GM19239 (cell line): ENCODE results near the gene FYTTD1.

Experiments used
- DNase-seq: peaks from one replicate; pipeline ENCODE4 v3.0.0; 2011; ENCODE audit warnings: low spot score; ENCODE audit not compliant: insufficient read length
- FAIRE-seq: peaks from 2 replicates; lab custom pipeline; 2011; peaks lifted over from hg19 to GRCh38; lab: Jason Lieb, UNC

The FYTTD1 gene

GRCh38 chr3:197790033-197790432 lies 40.4 kb downstream of the FYTTD1 start:
- DNase-seq = no peak
- FAIRE-seq = peak; percentile 73

GRCh38 chr3:197791113-197791891 lies 41.6 kb downstream of the FYTTD1 start, which contains the start of gene LRCH3:
Gene LRCH3 (plus strand): TSS chr3:197791254. CDS start chr3:197791279, 25 bp downstream.
- FAIRE-seq (peak; percentile 39), DNase-seq (peak; percentile 61)

- DNase-seq (no peak), FAIRE-seq (peak; percentile 84)
Observed at GRCh38 chr3:197791892-197792647, 42.4 kb downstream of the FYTTD1 start.

- no peak for DNase-seq
- peak; percentile 71 for FAIRE-seq
Observed at GRCh38 chr3:197793247-197793646, 43.6 kb downstream of the FYTTD1 start.

GRCh38 chr3:197794115-197794514 lies 44.4 kb downstream of the FYTTD1 start:
- FAIRE-seq (no peak), DNase-seq (no peak)

- no peak for FAIRE-seq
Observed at GRCh38 chr3:197795200-197795599, 45.5 kb downstream of the FYTTD1 start.

GRCh38 chr3:197796087-197796486 lies 46.4 kb downstream of the FYTTD1 start:
- DNase-seq (no peak), FAIRE-seq (no peak)

More at GRCh38 chr3:197795200-197795599, 45.5 kb downstream of the FYTTD1 start:
- DNase-seq = no peak

GRCh38 chr3:197798863-197799262 lies 49.2 kb downstream of the FYTTD1 start:
- FAIRE-seq = peak; percentile 73
- no peak for DNase-seq

GRCh38 chr3:197800379-197800778 lies 50.7 kb downstream of the FYTTD1 start:
- FAIRE-seq (no peak), DNase-seq (no peak)

GRCh38 chr3:197801891-197802778 lies 52.5 kb downstream of the FYTTD1 start:
- DNase-seq (no peak), FAIRE-seq (peak; percentile 86)

GRCh38 chr3:197802779-197803459 lies 53.2 kb downstream of the FYTTD1 start:
- DNase-seq (no peak), FAIRE-seq (peak; percentile 45)

GRCh38 chr3:197804511-197804910 lies 54.8 kb downstream of the FYTTD1 start:
- FAIRE-seq (no peak), DNase-seq (no peak)

- no peak for DNase-seq
- no peak for FAIRE-seq
Observed at GRCh38 chr3:197807969-197808587, 58.4 kb downstream of the FYTTD1 start.

GRCh38 chr3:197809356-197810020 lies 59.8 kb downstream of the FYTTD1 start:
- FAIRE-seq (peak; percentile 14), DNase-seq (no peak)

GRCh38 chr3:197810901-197811300 lies 61.2 kb downstream of the FYTTD1 start:
- FAIRE-seq (no peak), DNase-seq (no peak)

- no peak for DNase-seq
- no peak for FAIRE-seq
Observed at GRCh38 chr3:197811343-197811742, 61.7 kb downstream of the FYTTD1 start.

GRCh38 chr3:197814372-197814771 lies 64.7 kb downstream of the FYTTD1 start:
- DNase-seq (no peak), FAIRE-seq (no peak)

- FAIRE-seq = no peak
Observed at GRCh38 chr3:197820550-197821335, 71.1 kb downstream of the FYTTD1 start.

More at GRCh38 chr3:197820550-197821335, 71.1 kb downstream of the FYTTD1 start:
- DNase-seq = no peak
